ENCODE data around the gene SCYL1.

GRCh38 chr11:65558930-65559509 lies 34.1 kb downstream of the SCYL1 start:
- TF ChIP-seq, protein P1, sequence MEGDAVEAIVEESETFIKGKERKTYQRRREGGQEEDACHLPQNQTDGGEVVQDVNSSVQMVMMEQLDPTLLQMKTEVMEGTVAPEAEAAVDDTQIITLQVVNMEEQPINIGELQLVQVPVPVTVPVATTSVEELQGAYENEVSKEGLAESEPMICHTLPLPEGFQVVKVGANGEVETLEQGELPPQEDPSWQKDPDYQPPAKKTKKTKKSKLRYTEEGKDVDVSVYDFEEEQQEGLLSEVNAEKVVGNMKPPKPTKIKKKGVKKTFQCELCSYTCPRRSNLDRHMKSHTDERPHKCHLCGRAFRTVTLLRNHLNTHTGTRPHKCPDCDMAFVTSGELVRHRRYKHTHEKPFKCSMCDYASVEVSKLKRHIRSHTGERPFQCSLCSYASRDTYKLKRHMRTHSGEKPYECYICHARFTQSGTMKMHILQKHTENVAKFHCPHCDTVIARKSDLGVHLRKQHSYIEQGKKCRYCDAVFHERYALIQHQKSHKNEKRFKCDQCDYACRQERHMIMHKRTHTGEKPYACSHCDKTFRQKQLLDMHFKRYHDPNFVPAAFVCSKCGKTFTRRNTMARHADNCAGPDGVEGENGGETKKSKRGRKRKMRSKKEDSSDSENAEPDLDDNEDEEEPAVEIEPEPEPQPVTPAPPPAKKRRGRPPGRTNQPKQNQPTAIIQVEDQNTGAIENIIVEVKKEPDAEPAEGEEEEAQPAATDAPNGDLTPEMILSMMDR (IDR thresholded peaks at IDR 0.05 in 2 of 3, conservative IDR thresholded peaks at IDR 0.05 in 1 of 3; ENCODE audit: borderline replicate concordance in 1 of 3, insufficient read depth in 1 of 3, low read depth in 2 of 3, low read length in 2 of 3): no peak
- TF ChIP-seq EZH2 (IDR thresholded peaks at IDR 0.05) (no peak), RAD21 (IDR thresholded peaks at IDR 0.05; ENCODE audit: low read depth) (no peak), POLR2A (IDR thresholded peaks at IDR 0.05; ENCODE audit: borderline replicate concordance, extremely low read depth, insufficient read depth, insufficient read length) (no peak), TCF7L2 (IDR thresholded peaks at IDR 0.05; ENCODE audit: borderline replicate concordance, extremely low read depth, insufficient read depth, insufficient read length) (no peak)
